Esophagus (tissue), 2 donors: Measurements from ENCODE around the gene GLIS1. TPM values are rescaled to one million over a fixed set of nuclear protein-coding genes. Genes with fewer than 3 reads are reported as not detected.

ENCODE experiments used
- H3K27ac ChIP-seq, 2 donors: one replicate each; pipeline ENCODE4 v1.5.1; 2013; ENCODE audit warnings: low read depth in 2 of 2, mild to moderate bottlenecking in 2 of 2, inconsistent platforms in 1 of 2, low read length in 1 of 2, moderate library complexity in 1 of 2
- H3K27me3 ChIP-seq, 2 donors: one replicate each; pipeline ENCODE4 v1.6.1; 2013; ENCODE audit warnings: low read length in 2 of 2, control low read depth in 1 of 2, mild to moderate bottlenecking in 1 of 2; ENCODE audit not compliant: insufficient read depth in 2 of 2, control insufficient read depth in 1 of 2
- H3K36me3 ChIP-seq, 2 donors: one replicate each; pipeline ENCODE4 v1.6.1; 2013; ENCODE audit warnings: low read length in 1 of 2; ENCODE audit not compliant: control insufficient read depth in 2 of 2, insufficient read depth in 2 of 2
- H3K4me1 ChIP-seq, 2 donors: one replicate each; pipeline ENCODE4 v1.6.1; 2013; ENCODE audit warnings: low read length in 1 of 2; ENCODE audit not compliant: control insufficient read depth in 2 of 2, insufficient read depth in 2 of 2
- H3K4me3 ChIP-seq, 2 donors: one replicate each; pipeline ENCODE4 v1.5.1; 2013; ENCODE audit warnings: low read length in 2 of 2, mild to moderate bottlenecking in 2 of 2, low read depth in 1 of 2, moderate library complexity in 1 of 2
- H3K9me3 ChIP-seq, 2 donors: one replicate each; pipeline ENCODE4 v1.6.1; 2013; ENCODE audit warnings: mild to moderate bottlenecking in 2 of 2, low read depth in 1 of 2, low read length in 1 of 2, moderate library complexity in 1 of 2; ENCODE audit not compliant: control insufficient read depth in 2 of 2, insufficient read depth in 1 of 2
- WGBS, 2 donors: extraction: QIAGEN DNeasy Blood & Tissue Kit; methylation state at CpG; one replicate each; pipeline ENCODE4 v1.1.7; 2013; 5-methylcytosine and 5-hydroxymethylcytosine counted together
- polyA plus RNA-seq, 2 donors: library from polyadenylated mRNA; stranded (reverse); fragments of 200-250 nt; gene quantifications; one replicate each; pipeline ENCODE4 v1.2.3, GENCODE V29; 2013
- donor health status: healthy with polysubstance abuse.
- donor health status: Bipolar disorder and iron deficiency.

Gene GLIS1
- polyA plus RNA-seq, 2 donors: 0.18 TPM

DNA sequence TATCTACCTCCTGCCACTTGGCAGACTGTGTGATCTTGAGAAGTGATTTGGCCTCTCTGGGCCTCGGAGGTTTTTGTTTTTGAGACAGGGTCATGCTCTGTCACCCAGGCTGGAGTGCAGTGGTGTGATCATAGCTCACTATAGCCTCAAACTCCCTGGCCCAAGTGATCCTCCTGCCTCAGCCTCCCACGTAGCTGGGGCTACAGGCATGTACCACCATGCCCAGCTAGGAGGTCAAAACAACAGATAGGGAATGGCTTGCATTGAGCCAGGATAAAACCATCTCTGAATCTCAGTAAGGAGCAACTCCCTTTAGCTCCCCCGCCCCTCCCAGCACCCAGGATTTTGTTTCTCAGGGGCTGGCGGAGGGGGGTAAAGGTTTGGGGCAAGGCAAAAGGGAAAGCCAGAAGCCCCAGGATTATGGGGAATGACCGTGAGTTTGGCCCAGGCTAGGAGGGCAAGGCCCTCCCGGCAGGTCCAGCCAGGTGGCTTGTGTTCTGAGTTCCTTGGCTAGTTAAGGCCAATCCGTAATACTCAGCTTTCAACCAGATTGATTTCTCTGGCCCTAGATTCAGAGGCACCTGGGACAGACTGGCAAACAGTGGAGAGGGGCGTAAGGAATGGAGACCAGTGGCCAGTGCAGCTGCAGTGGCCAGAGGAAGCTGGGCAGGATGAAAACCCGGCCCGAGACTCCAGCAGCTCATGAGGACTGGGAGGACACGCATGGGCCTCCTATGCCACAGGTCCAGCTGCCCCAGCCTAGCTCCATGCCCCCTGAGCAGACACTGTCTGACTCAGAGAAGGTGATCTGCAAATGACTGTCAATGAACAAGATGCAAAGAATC lies 149.7 kb downstream of the GLIS1 start:
- Histone ChIP-seq H3K36me3 (no peaks in the 10 kb centered on the region), H3K9me3 (no peaks in the 10 kb centered on the region), H3K27ac (no peak overlapping the region), H3K4me1 (no peaks in the 10 kb centered on the region), H3K4me3 (no peak overlapping the region), H3K27me3 (no peaks in the 10 kb centered on the region)
- 90 to 92% methylated on average over 11 of the region's 11 CpGs for WGBS, 2 donors

DNA sequence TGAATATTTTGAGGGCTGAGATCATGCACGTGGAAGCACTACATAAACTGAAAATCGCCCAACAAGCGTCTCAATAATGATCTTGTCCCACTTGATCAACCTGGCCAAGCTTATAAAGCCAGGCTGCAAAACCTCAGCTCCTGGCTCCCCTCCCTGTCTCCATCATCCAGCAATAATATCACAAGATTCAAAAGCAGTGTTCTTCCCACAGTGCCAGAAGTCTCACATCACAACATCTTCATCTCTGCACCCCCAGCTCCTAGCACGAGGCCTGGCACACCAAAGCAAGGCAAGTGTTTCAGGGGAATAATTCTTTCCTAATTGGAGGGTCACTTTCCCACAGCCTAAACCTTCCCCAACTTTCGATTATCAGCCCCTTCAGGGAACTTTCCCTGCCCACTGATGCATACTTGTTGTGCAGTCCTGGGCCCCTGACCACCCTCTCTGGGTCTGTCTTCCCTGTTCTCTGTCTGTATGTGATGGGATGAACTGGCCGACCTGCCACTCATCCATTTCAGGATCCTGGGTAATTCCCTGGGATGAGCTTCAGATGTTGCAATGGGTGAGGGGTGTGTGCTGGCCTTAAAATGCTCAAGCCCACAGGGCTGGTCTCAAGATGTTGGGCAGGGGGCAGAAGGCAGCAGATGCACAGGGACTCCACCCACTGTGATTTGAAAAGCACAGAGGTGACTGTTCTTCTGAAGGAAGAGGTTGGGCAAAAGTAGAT lies 150.7 kb downstream of the GLIS1 start:
- Histone ChIP-seq H3K9me3 (no peaks in the 10 kb centered on the region), H3K27ac (no peak overlapping the region), H3K4me3 (no peak overlapping the region), H3K36me3 (no peaks in the 10 kb centered on the region), H3K27me3 (no peaks in the 10 kb centered on the region), H3K4me1 (no peaks in the 10 kb centered on the region)
- WGBS, 2 donors: 75 to 83% methylated on average over 6 of the region's 6 CpGs

DNA sequence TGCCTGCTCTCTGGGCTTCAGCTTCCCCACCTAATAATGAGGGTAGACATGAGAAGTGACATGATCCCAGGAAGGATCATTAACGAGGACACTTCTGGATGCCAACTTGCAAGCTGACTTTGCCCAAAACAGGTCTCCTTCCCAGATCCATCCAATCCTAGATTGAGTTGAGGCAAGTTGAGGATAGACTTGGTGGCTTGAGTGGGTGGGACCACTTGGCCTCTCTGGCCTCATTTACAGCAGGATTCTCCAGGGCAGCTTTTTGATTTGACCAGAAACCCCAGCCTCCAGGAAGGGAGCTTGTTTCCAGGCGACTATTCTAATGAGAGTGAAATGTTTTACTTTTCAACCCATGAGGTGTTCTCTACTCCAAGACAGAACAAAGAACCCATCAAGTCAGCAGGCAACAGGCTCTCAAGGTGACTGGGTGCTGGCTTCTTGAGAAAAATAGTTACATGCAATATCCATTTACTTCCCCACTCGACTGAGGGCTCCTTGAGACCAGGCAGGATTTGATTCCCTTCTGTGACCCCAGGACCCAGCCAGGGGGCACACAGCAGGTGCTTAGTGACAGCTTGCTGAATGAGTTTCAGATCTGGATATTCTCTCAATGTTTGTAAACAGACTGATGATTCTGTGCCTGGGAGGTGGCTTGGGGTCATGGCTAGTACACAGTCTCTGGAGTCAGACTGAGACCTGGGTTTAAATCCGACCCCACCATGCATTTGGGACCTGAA lies 151.5 kb downstream of the GLIS1 start:
- no peaks in the 10 kb centered on the region for H3K36me3 ChIP-seq
- no peaks in the 10 kb centered on the region for H3K27me3 ChIP-seq
- WGBS, 2 donors: 74 to 82% methylated on average over 4 of the region's 4 CpGs
- H3K4me1 ChIP-seq: no peaks in the 10 kb centered on the region
- no peak overlapping the region for H3K4me3 ChIP-seq
- H3K9me3 ChIP-seq: no peaks in the 10 kb centered on the region
- no peak overlapping the region for H3K27ac ChIP-seq

DNA sequence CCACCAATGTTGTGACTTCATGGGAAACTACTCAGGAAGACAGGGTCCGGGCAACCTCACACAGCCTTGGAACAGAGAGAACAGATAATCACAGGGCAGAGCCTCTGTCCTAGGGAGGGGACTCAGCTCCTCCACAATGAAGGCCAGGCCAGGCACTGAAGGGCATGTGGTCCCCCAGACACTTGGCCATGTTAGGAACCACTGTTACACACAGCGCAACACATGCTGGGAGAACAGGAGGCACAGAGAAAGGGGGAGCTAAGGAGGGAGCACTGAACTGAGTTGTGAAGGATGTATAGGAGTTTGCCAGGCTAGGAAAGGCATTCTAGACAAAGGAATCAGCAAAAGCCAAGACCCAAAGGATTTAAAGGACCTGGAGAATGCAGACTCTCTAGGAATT lies 152.2 kb downstream of the GLIS1 start:
- Histone ChIP-seq H3K9me3 (no peaks in the 10 kb centered on the region), H3K4me1 (no peaks in the 10 kb centered on the region), H3K27me3 (no peaks in the 10 kb centered on the region), H3K4me3 (no peak overlapping the region), H3K36me3 (no peaks in the 10 kb centered on the region), H3K27ac (no peak overlapping the region)
- 91 to 95% methylated on average over 2 of the region's 2 CpGs for WGBS, 2 donors

DNA sequence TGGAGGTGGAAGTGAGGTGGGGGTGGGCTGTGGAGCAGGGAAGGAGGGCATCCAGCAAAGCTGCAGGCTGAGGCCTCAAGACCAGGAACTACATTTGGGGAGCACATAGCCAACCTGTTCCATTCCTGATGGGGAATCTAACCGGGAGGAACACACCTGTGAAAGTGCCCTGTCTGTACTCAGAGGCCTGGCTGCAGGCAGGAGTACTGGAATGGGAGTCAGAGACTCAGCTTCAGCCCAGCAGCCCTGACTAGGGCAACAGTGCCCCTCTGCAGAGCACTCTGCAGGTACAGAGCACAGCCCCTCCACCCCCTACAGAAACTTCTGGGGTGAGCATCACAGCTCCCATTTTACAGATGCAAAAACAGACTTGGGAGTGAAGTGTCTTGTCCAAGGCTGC lies 153.4 kb downstream of the GLIS1 start:
- Histone ChIP-seq H3K9me3 (no peaks in the 10 kb centered on the region), H3K27ac (no peak overlapping the region), H3K27me3 (no peaks in the 10 kb centered on the region), H3K4me3 (no peak overlapping the region), H3K36me3 (no peaks in the 10 kb centered on the region), H3K4me1 (no peaks in the 10 kb centered on the region)
- 79 to 90% methylated on average over 1 of the region's 1 CpG for WGBS, 2 donors

DNA sequence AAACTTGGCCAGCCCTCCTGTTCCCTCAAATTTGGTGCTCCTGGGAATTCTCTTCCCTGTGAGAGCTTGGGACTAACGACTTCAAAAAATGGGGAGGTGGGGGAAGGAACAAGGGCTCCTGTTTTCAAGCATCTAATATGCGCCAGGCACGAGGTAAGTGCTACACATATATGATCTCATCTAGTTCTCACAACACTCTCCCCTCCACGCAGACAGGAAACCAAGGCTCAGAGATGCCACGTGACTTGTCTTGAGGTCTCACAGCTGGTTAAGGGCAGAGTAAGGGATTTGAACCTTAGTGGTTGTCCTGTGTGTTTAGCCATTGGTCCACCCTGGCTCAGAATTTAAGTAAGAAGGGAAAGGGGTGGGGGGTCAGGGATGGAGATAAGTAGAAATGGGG lies 153.8 kb downstream of the GLIS1 start:
- Histone ChIP-seq H3K27ac (no peak overlapping the region), H3K36me3 (no peaks in the 10 kb centered on the region), H3K27me3 (no peaks in the 10 kb centered on the region), H3K4me3 (no peak overlapping the region), H3K4me1 (no peaks in the 10 kb centered on the region), H3K9me3 (no peaks in the 10 kb centered on the region)
- 52 to 60% methylated on average over 5 of the region's 5 CpGs for WGBS, 2 donors

DNA sequence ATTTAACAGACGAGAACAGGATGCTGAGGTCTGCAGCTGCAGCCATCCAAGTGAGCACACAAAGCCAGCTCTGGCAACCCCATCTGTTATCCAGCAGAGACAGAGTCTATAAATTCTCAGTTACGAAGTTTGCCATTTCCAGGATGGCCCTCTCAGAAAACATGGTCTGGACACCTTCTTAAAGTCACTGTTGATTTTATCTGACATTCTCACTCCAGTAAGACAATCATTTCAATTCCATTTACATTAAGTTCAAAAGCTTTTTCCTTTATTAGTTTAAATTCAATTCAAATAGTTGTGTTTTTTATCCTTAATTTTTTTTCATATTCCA lies 154.2 kb downstream of the GLIS1 start:
- Histone ChIP-seq H3K27ac (no peak overlapping the region), H3K4me1 (no peaks in the 10 kb centered on the region), H3K27me3 (no peaks in the 10 kb centered on the region), H3K9me3 (no peaks in the 10 kb centered on the region), H3K36me3 (no peaks in the 10 kb centered on the region), H3K4me3 (no peak overlapping the region)
- 66 to 71% methylated on average over 2 of the region's 2 CpGs for WGBS, 2 donors

DNA sequence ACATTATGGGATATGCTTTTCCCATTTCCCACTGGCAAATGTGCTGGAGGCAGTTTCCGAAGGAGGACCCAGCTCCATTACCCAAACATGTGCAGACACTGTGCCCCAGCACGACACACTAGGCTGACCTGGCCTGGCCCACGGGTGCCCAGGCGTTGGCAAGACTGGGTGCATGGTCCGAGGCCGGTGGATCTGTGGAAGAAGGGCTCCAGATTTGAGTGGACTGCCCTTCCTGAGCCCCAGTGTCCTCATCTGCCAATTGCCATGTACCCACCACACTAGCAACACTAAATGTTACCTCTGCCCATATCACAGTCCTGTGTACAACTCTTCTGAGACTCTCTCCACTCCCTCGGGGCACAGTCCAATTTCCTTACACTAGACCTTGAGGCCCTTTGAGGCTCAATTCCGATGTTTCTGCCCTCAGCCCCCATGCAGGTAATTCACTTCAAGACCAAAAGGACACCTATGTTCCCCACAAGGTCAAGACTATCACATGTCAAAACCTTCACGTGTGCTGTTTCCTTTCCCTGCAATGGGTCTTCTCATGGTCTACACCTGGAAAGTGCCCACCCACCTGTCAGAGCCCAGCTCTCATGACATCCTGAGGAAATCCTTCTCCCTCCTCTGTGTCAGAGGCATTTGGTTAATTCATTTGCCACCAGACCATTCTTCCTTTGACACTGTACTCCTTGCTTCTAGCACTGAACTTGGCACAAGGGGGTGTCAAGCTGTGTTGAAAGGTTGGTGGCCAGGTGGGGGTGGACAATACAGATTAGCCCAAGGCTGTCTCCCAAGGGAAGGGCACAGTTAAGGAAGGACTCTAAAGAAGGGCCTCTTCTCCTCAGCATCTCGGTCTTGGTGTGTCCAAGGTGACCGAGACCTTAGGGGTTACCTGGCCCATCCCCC lies 154.8 kb downstream of the GLIS1 start:
- no peaks in the 10 kb centered on the region for H3K27me3 ChIP-seq
- no peaks in the 10 kb centered on the region for H3K36me3 ChIP-seq
- no peaks in the 10 kb centered on the region for H3K4me1 ChIP-seq
- H3K27ac ChIP-seq: no peak overlapping the region
- 83 to 86% methylated on average over 11 of the region's 11 CpGs for WGBS, 2 donors
- H3K4me3 ChIP-seq: no peak overlapping the region
- no peaks in the 10 kb centered on the region for H3K9me3 ChIP-seq
